Panc1 (cell line): ENCODE results near the gene RUNX1.

ENCODE experiments used
- POLR2AphosphoS5 ChIP-seq: IDR thresholded peaks from 2 replicates; pipeline ENCODE4 v1.6.1; 2012; ENCODE audit warnings: mild to moderate bottlenecking, low read depth, low read length, moderate library complexity
- REST ChIP-seq, 2 experiments: IDR thresholded peaks; 2 replicates each; pipeline ENCODE4 v1.6.1; 2011 to 2012; ENCODE audit warnings: low read depth in 2 of 2, control low read depth in 1 of 2, low read length in 1 of 2, mild to moderate bottlenecking in 1 of 2, moderate library complexity in 1 of 2; ENCODE audit not compliant: insufficient read depth in 1 of 2
- TCF7L2 ChIP-seq: IDR thresholded peaks from 2 replicates; pipeline ENCODE4 v1.6.1; 2011; ENCODE audit warnings: mild to moderate bottlenecking, low read depth, low read length, inconsistent platforms
- TF ChIP-seq, protein P1 (sequence below): fragments of 450-650 bp; IDR thresholded peaks from 2 replicates; pipeline ENCODE4 v1.5.1; 2017; ENCODE audit warnings: mild to moderate bottlenecking

DNA sequence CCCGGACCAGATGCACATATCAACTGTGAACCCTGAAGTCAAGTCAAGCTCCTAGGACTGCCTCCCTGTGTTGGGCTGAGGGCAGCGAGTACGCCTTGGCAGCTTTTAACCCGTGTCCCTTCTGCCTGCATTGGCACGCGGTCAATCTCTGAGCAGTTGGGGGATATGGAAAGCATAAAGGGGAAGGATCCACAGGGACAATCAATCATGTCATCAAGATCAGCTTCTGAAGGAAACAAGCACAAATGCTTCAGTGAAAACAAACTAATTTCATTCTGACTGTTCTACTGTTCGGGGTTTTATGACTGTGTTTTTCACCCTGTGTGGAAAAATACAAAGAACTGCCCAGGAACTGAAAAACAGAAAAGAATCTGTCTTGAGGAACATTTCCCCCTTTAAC lies 106.2 kb downstream of the RUNX1 start:
- TF ChIP-seq, protein P1, sequence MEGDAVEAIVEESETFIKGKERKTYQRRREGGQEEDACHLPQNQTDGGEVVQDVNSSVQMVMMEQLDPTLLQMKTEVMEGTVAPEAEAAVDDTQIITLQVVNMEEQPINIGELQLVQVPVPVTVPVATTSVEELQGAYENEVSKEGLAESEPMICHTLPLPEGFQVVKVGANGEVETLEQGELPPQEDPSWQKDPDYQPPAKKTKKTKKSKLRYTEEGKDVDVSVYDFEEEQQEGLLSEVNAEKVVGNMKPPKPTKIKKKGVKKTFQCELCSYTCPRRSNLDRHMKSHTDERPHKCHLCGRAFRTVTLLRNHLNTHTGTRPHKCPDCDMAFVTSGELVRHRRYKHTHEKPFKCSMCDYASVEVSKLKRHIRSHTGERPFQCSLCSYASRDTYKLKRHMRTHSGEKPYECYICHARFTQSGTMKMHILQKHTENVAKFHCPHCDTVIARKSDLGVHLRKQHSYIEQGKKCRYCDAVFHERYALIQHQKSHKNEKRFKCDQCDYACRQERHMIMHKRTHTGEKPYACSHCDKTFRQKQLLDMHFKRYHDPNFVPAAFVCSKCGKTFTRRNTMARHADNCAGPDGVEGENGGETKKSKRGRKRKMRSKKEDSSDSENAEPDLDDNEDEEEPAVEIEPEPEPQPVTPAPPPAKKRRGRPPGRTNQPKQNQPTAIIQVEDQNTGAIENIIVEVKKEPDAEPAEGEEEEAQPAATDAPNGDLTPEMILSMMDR = no peak
- TF ChIP-seq REST (IDR thresholded peaks at IDR 0.05; ENCODE audit: insufficient read depth in 1 of 2, low read depth in 2 of 2, low read length in 1 of 2) (no peak), TCF7L2 (no peak), POLR2AphosphoS5 (no peak)
